ENCODE measurements around the gene NUDT14.

NUDT14 gene

GRCh38 chr14:105136401-105137322, 44.5 kb downstream of the NUDT14 start:
- DNase-seq (ENCODE audit: extremely low read depth in 1 of 2, low read depth in 1 of 2) = no peak

GRCh38 chr14:105135700-105136395, 45.3 kb downstream of the NUDT14 start:
- no peak for DNase-seq (ENCODE audit: extremely low read depth in 1 of 2, low read depth in 1 of 2)

- DNase-seq (ENCODE audit: extremely low read depth in 1 of 2, low read depth in 1 of 2) = no peak
Measured at GRCh38 chr14:105132921-105133654, 48.0 kb downstream of the NUDT14 start.

GRCh38 chr14:105131241-105131640, 49.9 kb downstream of the NUDT14 start:
- no peak for DNase-seq (ENCODE audit: extremely low read depth in 1 of 2, low read depth in 1 of 2)

- no peak for DNase-seq (ENCODE audit: extremely low read depth in 1 of 2, low read depth in 1 of 2)
Measured at GRCh38 chr14:105128059-105128458, 53.1 kb downstream of the NUDT14 start.

GRCh38 chr14:105126981-105127329, 54.2 kb downstream of the NUDT14 start:
- no peak for DNase-seq (ENCODE audit: extremely low read depth in 1 of 2, low read depth in 1 of 2)

- DNase-seq (ENCODE audit: extremely low read depth in 1 of 2, low read depth in 1 of 2) = no peak
Measured at GRCh38 chr14:105126126-105126980, 54.8 kb downstream of the NUDT14 start.

- DNase-seq (ENCODE audit: extremely low read depth in 1 of 2, low read depth in 1 of 2) = no peak
Measured at GRCh38 chr14:105124823-105125222, 56.3 kb downstream of the NUDT14 start.

- DNase-seq (ENCODE audit: extremely low read depth in 1 of 2, low read depth in 1 of 2) = no peak
Measured at GRCh38 chr14:105123981-105124765, 56.9 kb downstream of the NUDT14 start.

- DNase-seq (ENCODE audit: extremely low read depth in 1 of 2, low read depth in 1 of 2) = no peak
Measured at GRCh38 chr14:105123064-105123665, 57.9 kb downstream of the NUDT14 start.
